Adrenal gland (tissue), 5 donors: ENCODE measurements around the gene GRAP2.

Source experiments
- CTCF ChIP-seq, 6 experiments: fragments of 450-650 bp in 4 of 6; fragments of 200-600 bp in 2 of 6; sonication (generic) in 1 of 6; IDR thresholded peaks; 1 replicate in 5 of 6; 2 replicates in 1 of 6; pipeline versions ENCODE4 v1.5.1 to v1.8.0; 2016 to 2021; ENCODE audit warnings: antibody characterized with exemption in 6 of 6, mild to moderate bottlenecking in 2 of 6, moderate library complexity in 1 of 6
- POLR2A ChIP-seq, 2 donors: fragments of 450-650 bp; IDR thresholded peaks; one replicate each; pipeline ENCODE4 v1.6.1; 2017; ENCODE audit warnings: antibody characterized with exemption in 2 of 2, mild to moderate bottlenecking in 2 of 2, moderate library complexity in 1 of 2
- donor health status: DM: no; HTN: no; CAD: no.

- TF ChIP-seq CTCF (IDR thresholded peaks at IDR 0.05) (no peak), POLR2A (IDR thresholded peaks at IDR 0.05) (no peak)
Observed at GRCh38 chr22:39906207-39906606, 5.3 kb downstream of the GRAP2 start.
